Hematopoietic multipotent progenitor cell treated with erythropoietin and hydrocortisone succinate and interleukin-3 and kit ligand, for 17 days (in vitro differentiated cells): Measurements from ENCODE around the gene RMRP.
"Not testable (repeated sequence)": the region's sequence is repeated elsewhere in the genome, so short reads cannot be mapped to it uniquely, and the experiment has no call there.

Experiments
- DNase-seq: peaks from one replicate; pipeline ENCODE4 v3.0.0-alpha.2; 2015; ENCODE audit warnings: low spot score

Gene RMRP

DNA sequence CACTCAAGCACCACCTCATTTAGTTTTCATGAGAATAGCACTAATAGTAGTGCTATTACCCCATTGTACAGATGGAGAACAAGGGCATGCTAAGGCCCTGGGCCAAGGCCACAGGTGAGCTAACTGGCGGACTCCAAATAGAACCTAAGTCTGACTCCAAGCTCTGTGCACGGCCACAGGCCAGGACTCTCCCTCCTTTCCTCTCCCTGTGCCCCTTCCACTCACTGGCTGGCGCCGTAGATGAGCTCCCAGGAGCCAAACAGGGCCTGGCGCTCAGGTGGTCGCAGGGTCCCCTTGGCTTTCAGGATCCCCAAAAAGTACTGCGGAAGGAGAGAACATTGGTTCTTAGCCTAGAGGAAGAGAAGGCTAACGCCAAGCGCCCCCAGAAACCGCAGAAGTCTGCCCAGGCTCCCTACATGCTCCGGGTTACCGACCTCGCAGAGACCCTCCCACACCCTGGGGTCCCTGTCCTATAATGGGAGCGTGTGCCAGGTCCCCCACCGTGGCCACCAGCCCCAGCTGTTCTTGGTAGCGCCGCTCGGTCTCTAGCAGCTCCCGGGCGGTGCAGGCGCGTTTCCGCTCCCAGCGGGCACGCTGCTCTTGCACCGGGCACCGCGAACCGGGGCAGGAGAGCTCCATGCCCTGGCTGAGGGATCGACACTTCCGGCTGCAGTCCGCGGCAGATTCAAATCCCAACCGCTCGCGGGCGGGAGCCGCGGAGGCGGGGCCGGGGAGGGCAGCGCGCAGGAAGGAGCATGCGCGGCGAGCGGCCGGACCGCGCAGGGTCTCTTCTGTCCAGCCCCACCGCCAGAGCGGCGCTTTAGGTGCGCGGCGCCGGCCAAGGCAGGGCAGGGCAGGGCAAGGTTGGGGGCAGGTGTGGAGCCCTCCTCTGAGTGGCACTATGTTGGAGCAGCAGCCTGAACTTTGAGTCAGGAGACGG lies 7.0 kb upstream of the RMRP start, which contains the start of gene ARHGEF39:
ARHGEF39 (minus strand) TSS at position 665 of the 940 bp plus-strand sequence; CDS start at position 639, 26 bp downstream.
- peak; percentile 72 for DNase-seq

DNA sequence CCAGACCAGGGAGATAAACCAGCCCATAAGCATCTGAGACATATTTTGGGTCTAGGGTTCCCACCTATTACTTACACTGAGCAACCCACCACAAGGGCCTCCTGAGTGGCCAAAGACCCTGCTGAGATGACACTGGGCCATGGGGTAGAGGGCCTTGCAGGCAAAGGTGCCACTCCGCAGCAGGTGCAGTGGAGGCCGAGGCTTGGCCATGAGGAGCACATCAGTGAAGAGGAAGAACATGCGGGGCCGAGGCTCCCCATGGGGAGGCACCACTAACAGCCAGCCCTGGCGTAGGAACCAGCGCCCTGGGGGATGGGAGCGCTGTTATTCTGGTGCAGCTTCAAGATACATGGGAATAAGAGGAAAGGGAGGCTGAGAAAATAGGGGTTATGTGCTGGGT lies 4.6 kb upstream of the RMRP start:
- no peak for DNase-seq

DNA sequence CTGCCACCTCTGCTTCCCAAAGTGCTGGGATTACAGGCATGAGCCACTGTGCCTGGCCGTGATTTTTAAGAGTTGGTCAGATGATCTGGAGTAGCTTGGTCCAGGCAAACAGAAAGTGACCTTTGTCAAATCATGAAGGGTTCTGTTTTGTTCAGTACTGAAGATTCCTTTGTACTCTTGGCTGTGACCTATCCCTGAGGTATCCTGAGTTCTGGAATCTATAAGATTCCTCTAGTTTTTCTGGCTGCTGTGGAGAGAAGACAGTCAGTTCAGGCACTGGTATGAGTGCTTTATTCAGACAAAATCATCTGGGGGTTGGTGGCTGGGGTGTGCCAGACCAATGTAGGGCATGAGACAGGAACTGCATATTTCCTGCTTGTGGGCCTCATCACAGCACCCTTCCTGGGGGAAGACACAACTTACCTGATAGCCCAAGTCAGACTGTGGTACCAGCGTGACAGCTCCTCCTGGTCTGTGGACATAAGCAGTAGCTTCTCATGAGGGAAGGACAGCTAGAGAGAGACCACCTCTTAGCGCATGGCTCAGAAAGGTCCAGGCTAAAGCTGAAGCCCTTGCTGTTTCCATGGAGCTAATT lies 4.0 kb upstream of the RMRP start:
- DNase-seq = no peak

DNA sequence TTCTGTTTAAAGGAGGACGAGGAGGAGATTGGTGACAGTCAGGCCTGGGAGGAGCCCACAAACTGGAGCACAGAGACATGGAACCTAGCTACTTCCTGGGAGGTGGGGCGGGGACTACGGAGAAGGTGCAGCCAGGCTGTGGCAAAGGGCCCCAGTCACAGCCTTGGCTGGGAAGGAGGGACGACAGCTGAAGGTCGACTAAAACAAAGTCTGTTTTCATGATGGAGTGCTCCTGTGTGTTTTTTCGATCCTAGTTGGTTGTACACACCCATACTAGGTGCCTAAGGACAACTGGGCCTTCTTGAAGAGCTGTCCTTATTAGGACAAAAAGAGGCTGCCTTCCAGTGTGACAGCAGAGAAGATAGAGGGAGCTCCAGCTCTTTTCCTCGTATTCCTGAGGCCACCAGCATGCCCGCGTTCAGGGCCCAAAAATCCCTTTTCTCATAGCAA lies 3.2 kb upstream of the RMRP start:
- DNase-seq = no peak

DNA sequence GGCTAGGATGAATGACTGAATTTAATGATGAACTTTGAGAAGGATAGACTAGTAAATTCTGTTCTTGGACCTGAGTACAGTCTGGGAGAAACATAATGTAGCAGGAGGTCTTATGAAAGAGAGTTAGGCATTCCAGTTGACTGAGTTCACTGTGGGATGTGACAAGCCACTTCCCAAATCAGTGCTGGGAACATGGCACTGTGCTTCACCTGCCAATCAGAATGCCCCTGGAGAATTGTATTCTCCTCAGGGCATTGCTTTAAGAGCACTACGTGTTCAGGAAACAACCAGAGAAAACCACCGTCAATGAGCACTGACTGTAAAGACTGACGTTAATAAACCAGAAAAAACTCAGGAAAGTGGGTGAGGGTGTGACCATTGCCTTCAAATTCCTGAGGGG lies 1.5 kb upstream of the RMRP start:
- DNase-seq = no peak

DNA sequence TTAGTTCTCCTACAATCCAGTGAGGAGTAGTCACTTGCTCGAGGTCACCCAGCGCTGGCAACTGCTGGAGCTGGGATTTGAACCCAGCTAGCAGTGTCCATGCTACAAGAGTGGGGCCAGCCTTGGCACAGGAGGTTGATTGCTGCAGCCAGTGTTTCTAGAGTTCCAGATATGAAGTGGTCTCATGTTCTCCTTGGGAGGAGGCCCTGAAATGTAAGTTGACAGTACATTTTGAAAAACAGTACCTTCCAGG lies 1.1 kb upstream of the RMRP start:
- no peak for DNase-seq

DNA sequence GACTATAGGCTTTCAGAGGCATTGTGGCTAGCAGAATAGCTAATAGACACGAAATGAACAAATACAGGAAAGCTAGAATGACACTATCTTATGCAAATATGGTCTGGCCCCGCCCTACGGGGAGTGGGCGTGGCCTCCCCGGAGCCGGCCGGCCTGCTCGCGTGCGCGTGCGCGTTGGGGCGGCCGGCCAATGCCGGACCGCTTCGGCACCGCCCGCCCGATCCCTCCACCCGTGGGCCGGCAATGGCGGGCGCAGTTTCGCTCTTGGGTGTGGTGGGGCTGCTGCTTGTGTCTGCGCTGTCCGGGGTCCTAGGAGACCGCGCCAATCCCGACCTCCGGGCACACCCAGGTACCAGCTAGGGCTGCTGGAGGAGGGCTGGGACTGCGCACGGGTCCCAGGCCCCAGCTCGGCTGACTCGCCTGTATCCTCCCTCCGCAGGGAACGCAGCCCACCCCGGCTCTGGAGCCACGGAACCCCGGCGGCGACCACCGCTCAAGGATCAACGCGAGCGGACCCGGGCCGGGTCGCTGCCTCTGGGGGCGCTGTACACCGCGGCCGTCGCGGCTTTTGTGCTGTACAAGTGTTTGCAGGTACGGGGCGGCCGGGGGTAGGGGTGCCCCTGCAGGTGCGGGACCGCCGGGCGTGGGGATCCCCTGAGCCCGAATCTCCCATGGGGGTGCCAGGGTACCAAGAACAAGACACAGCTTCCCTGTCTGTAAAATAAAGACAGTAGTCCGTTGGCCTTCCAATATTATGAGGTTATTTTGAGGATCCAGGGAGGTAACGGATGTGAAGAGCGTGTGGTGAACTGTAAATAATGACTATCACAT lies 533 bp upstream of the RMRP start, which contains the start of gene CCDC107:
CCDC107 (plus strand) TSS at position 156 of the 831 bp plus-strand sequence; CDS start at position 244, 88 bp downstream.
- peak; percentile 97 for DNase-seq

DNA sequence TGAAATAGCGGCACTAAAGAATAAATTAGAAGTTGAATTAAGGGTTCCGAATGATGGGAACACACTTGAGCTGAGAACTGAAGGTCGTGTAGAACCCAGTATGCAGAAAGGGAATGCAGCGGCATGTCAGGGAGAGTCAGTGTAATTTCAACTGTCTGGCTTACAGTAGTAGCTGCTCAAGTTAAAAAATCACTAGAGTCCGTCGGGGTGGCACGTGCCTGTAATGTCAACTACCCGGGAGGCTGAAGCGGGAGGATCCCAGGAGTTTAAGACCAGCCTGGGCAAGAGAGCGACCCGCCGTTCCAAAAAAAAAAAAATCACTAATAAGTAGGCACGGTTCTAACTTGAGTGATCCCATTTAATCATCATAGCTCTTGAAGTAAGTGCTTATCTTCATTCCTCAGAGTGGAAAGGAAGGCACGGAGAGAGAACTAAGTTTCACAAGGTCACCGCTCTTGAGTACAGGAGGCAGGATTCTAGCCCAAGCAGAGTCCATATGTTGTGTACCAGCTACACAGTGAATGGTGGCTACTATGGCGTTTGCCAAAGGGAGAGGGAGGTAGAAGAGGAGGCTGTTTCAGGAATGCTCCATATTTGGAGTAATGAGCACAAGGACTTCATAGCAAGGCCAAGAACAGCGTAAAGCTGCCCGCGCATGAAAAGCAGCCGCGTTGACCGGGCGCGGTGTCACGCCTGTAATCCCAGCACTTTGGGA lies 831 bp downstream of the RMRP start:
- DNase-seq = no peak

DNA sequence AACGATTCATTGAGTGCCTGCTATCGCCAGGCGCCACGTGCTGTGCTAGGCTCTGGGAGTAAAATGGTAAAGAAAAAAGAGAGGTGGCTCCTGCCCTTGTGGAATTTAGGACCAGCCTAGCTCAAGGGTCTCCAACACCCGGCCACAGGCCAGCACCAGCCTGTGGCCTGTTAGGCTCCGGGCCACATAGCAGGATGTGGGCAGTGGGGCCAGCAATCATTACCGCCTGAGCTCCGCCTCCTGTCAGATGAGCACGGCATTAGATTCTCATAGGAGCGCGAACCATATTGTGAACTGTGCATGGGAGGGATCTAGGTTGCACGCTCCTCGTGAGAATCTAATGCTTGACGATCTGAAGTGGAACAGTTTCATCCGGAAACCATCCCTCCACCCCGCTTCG lies 1.5 kb downstream of the RMRP start:
- DNase-seq = no peak

DNA sequence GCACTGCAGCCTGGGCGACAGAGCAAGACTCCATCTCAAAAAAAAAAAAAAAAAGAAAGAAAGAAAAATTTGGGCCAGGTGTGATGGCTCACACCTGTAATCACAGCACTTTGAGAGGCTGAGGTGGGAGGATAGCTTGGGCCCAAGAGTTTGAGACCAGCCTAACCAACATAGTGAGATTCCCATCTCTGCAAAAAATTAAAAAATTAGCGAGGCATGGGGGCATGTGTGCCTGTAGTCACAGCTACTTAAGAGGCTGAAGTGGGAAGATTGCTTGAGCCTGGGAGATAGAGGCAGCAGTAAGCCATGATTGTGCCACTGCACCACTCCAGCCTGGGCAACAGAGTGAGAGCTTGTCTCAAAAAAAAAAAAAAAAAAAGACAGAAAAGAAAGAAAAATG lies 4.2 kb downstream of the RMRP start:
- no peak for DNase-seq

DNA sequence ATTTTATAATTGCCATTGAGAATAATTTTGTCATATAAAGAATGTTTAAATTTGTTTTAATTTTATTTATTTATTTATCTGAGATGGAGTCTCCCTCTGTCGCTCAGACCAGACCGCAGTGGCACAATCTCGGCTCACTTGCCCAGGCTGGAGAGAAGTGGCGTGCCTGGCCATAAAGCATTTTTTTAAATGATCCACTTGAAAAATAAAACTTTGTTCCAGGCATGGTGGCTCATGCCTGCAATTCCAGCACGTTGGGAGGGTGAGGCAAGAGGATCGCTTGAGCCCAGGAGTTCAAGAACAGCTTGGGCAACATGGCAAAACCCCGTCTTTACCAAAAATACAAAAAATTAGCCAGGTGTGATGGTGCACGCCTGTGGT lies 5.0 kb downstream of the RMRP start:
- DNase-seq = no peak

DNA sequence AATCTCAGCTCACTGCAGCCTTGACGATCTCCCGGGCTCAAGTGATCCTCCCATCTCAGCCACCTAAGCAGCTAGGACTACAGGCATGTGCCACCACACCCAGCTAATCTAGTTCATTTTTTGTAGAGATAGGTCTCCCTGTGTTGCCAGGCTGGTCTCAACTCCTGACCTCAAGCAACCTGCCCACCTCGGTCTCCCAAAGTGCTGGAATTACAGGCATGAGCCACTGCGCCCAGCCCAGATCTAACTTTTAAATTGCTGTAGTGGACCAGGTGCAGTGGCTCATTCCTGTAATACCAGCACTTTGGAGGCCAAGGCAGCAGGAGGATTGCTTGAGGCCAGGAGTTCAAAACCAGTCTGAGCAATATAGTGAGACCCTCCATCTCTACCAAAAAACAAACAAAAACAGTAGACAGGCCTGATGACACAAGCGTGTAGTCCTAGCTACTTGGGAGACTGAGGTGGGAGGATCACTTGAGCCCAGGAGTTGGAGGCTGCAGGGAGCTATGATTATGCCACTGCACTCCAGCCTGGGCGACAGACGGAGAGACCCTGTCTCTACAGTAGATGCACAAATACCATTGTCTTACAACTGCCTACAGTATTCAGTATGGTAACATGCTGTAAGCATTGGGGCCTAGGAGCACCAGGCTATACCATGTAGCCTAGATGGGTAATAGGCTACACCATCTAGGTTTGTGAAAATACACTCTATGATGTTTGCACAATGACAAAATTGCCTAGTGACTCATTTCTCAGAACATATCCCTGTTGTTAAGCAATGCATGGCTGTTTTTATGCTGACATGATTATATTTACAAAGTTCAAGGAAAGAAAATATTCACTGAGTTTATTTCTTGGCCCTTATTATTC lies 5.6 kb downstream of the RMRP start:
- DNase-seq = no peak

DNA sequence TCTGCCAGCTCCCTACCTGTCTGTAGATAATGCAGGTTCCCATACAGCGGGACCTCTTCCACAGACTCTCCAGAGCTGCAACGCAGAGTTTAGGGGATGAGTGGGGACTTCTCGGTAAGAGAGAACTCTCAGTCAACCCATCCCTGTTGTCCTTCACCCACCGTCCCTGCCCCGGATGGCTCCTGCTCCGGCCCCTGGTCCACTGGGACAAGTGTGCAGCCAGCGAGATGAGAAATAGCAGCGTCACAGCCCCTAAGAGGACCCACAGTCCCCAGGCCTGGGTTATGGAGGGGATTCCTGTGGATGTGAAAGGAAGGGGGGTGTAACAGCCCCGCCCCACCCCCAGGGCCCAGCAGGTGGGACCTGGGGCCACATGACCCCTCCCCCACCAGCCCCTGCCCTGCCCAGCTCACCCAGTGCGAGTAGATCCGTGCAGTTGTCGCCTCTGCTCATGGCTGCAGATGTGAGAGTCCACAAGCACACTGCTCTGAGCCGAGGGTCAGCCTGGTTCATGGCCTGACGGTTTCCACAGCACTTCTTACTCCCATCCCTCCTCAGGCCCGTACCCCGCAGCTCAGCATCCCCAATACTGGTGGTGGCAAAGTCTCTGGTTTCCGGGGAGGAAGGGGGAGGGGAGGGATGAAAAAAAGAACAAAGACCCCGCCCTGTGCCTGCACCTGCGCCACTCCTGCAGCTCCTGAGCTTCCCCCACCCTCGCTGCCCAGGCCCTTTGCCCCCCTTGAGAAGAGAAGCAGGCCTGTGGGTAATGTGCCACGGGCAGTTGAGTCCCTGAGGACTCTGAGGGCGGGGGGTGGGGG lies 7.3 kb downstream of the RMRP start, which contains the start of gene SIT1:
SIT1 (minus strand) TSS at position 591 of the 818 bp plus-strand sequence; CDS start at position 513, 78 bp downstream.
- no peak for DNase-seq

DNA sequence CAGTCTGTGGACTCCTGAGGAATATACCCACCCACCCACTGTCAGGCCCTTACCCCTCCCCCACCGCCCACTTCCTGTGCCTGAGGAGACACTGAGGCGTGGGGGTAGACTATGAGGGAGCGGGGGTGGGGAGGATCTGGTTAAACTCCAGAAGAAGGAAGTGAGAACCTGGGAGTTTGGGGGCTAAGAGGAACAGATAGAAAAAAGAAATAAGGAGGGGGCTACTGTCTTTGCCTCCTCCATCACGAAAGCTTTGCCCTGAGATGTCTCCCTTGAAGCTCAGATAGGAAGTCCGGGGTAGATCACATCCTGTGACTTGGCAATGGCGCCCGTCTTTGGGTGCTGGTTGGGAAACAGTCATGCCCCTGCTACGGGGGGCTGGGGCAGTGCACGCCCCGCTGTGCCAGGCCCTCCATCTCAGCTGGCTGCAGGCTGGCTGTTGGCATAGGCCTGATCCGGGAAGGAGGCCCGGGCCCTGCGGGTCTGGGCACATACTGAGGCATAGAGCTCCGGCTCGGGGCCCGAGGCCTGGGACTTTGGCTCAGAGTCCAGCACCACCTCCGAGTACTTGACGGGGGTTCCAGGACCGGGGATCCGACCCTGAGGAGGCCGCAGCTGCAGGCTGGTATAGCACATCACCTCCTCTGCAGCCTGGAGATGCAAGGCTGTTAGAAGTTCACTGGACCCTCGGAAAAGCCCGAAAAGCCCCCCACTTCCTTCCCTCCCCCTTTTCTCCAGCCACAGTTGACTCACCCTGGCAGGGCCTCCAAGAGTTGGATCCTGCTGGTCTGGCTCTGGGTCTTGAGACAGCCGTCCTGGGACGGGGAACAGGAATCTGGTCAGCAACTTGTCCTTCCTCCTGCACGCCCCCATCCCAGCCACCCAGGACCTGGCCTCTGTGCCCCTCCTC lies 8.1 kb downstream of the RMRP start:
- no peak for DNase-seq

DNA sequence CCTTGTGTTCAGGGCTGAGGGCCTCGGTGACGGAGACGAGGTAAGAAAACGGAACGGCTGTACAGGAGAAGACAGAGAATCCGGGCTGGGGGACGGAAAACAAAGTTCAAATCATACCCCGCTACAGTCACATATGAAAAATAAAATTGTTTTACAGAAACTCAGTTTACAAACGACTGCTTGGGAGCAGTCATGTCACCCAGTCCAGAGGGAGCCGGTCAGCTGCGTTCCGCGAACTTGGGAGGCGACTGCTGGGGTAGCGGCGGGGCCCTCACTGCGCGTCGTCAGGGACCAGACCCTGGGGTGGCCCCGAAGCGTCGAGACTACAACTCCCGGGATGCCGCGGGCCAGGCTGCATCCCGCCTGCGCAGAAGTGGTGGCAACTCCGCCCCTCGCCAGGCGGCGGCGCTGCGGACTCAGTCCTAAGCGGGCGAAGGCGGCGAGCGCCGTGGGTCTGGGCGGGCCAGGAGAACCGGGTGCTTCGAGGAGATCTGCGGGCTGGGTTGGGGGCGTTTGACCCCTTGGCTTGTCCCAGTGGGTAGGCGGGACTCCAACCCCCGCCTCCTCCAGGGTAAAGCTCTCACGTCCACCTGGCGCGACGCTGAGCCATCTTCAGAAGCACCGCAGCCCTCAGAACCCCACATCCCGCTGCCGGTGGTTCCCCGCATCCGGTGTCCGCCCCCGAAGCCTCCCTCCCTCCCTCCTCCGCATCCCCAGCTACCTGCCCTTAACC lies 11.1 kb downstream of the RMRP start:
- peak; percentile 87 for DNase-seq

DNA sequence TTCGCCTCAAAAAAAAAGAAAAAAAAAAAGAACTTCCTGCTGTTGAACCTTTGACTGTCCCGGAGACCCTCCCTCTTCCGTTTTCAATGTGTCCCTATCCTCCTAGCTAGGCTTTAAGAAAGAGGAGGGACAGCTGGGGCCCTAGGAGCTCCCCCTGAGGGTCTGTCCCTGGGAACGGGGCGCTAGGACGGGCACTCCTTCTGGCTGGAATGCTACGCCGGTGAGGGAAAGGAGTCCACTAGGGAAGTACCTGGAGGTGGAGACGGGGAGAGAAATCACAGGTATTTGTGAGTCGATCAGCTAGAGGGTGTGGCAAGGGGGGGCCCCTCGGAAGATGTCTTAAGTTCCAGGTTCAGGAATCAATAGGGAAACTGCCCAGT lies 11.7 kb downstream of the RMRP start:
- no peak for DNase-seq

DNA sequence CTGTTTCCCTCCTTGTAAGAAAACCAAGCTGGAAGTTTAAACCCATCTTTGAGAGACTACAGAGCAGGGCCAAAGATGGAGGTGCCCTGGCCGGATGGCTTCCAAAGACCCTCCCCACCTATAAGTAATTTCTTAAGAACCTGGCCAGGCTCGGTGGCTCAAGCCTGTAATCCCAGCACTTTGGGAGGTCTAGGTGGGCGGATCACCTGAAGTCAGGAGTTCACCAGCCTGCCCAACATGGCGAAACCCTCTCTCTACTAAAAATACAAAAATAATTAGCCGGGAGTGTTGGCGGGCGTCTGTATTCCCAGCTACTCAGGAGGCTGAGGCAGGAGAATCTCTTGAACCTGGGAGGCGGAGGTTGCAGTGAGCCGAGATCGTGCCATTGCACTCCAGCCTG lies 12.1 kb downstream of the RMRP start:
- not testable (repeated sequence) for DNase-seq

DNA sequence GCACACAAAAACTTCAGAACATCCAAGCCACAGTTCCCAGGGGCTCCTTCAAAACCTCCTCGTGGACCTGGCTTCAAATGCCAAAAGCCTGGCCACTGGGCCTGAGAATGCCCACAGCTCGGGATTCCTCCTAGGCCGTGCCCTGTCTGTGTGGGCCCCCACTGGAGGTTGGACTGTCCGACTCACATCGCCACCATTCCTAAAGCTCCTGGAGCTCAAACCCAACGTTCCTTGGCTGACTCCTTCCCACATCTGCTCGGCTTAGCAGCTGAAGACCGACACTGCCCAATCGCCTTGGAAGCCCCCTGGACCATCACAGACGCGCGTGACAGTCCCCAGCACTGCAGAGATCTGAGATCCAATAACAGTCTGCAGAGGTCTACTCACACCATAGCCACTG lies 14.8 kb downstream of the RMRP start:
- no peak for DNase-seq
